GM23338 (cell line): ENCODE data around the gene DNAH11. TPM values are rescaled to one million over a fixed set of nuclear protein-coding genes. Genes with fewer than 3 reads are reported as not detected.

ENCODE experiments used
- ATAC-seq: fragments of 200-7000 bp; cut with Tn5 transposase; 3 replicates; pipeline ENCODE4 v1.9.1; 2020
- DNase-seq: peaks from one replicate; pipeline ENCODE4 v3.0.0-alpha.2; 2015; ENCODE audit warnings: low spot score
- H2AFZ ChIP-seq: fragments of 200-600 bp; sonication (generic); 2 replicates; pipeline ENCODE4 v1.8.0; 2016; ENCODE audit warnings: antibody characterized with exemption, mild to moderate bottlenecking, moderate library complexity
- H3F3A ChIP-seq: fragments of 200-600 bp; sonication (generic); replicated peaks from 2 replicates; pipeline ENCODE4 v1.8.0; 2017; ENCODE audit warnings: antibody characterized with exemption, mixed run types, low read depth
- H3K27ac ChIP-seq: fragments of 200-600 bp; sonication (generic); 2 replicates; pipeline ENCODE4 v1.6.1; 2016; ENCODE audit warnings: low read depth
- H3K27me3 ChIP-seq: fragments of 200-600 bp; sonication (generic); 2 replicates; pipeline ENCODE4 v1.8.0; 2016; ENCODE audit warnings: mild to moderate bottlenecking, mixed run types, moderate library complexity; ENCODE audit not compliant: insufficient read depth
- H3K36me3 ChIP-seq: fragments of 200-600 bp; sonication (generic); 2 replicates; pipeline ENCODE4 v1.8.0; 2016; ENCODE audit warnings: mild to moderate bottlenecking; ENCODE audit not compliant: insufficient read depth
- H3K4me1 ChIP-seq: fragments of 200-600 bp; sonication (generic); 2 replicates; pipeline ENCODE4 v1.8.0; 2016; ENCODE audit warnings: mild to moderate bottlenecking, moderate library complexity; ENCODE audit not compliant: insufficient read depth
- H3K4me2 ChIP-seq: fragments of 200-600 bp; sonication (generic); 2 replicates; pipeline ENCODE4 v1.7.1; 2017; ENCODE audit warnings: mixed run types
- H3K4me3 ChIP-seq: fragments of 200-600 bp; sonication (generic); 2 replicates; pipeline ENCODE4 v1.6.1; 2016; ENCODE audit warnings: mixed run types
- H3K79me2 ChIP-seq: fragments of 200-600 bp; sonication (generic); replicated peaks from 2 replicates; pipeline ENCODE4 v1.8.0; 2017; ENCODE audit warnings: mild to moderate bottlenecking; ENCODE audit not compliant: insufficient read depth
- H3K9me2 ChIP-seq: fragments of 200-600 bp; sonication (generic); 2 replicates; pipeline ENCODE4 v1.8.0; 2017; ENCODE audit not compliant: insufficient read depth
- H4K20me1 ChIP-seq: fragments of 200-600 bp; sonication (generic); replicated peaks from 2 replicates; pipeline ENCODE4 v1.8.0; 2017; ENCODE audit warnings: mild to moderate bottlenecking; ENCODE audit not compliant: insufficient read depth
- H3K27ac Mint-ChIP-seq: 2 replicates; pipeline ENCODE4 v1.8.0; 2020; ENCODE audit warnings: inconsistent platforms, mild to moderate bottlenecking, moderate library complexity, mixed read lengths
- H3K27me3 Mint-ChIP-seq: 3 replicates; pipeline ENCODE4 v1.8.0; 2022; ENCODE audit warnings: low read depth, mild to moderate bottlenecking, moderate library complexity, mixed read lengths, inconsistent platforms; ENCODE audit not compliant: insufficient read depth, poor library complexity
- H3K36me3 Mint-ChIP-seq: 3 replicates; pipeline ENCODE4 v1.8.0; 2021; ENCODE audit warnings: low read depth, mild to moderate bottlenecking, inconsistent platforms, moderate library complexity, mixed read lengths
- H3K4me1 Mint-ChIP-seq: 3 replicates; pipeline ENCODE4 v1.8.0; 2020; ENCODE audit warnings: mild to moderate bottlenecking, inconsistent platforms, mixed read lengths
- H3K4me3 Mint-ChIP-seq: 3 replicates; pipeline ENCODE4 v1.8.0; 2021; ENCODE audit warnings: moderate library complexity, mild to moderate bottlenecking, inconsistent platforms, mixed read lengths
- H3K9me3 Mint-ChIP-seq: 3 replicates; pipeline ENCODE4 v1.8.0; 2020; ENCODE audit warnings: moderate library complexity, mild to moderate bottlenecking, inconsistent platforms, mixed read lengths
- CREB1 ChIP-seq: fragments of 250-450 bp; sonication (Bioruptor Pico); IDR thresholded peaks from 2 replicates; pipeline ENCODE4 v1.5.0; 2020; ENCODE audit warnings: low read depth, mild to moderate bottlenecking, moderate library complexity
- ETS1 ChIP-seq: IDR thresholded peaks from 2 replicates; pipeline ENCODE4 v1.6.1; 2016; ENCODE audit warnings: antibody characterized with exemption
- NANOG ChIP-seq: IDR thresholded peaks from 2 replicates; pipeline ENCODE4 v1.6.1; 2016; ENCODE audit warnings: antibody characterized with exemption, borderline replicate concordance
- REST ChIP-seq: IDR thresholded peaks from one replicate; pipeline ENCODE4 v1.6.1; 2018; ENCODE audit warnings: antibody characterized with exemption; ENCODE audit not compliant: unreplicated experiment
- STAT1 ChIP-seq: IDR thresholded peaks from one replicate; pipeline ENCODE4 v1.6.1; 2016; ENCODE audit warnings: antibody characterized with exemption; ENCODE audit not compliant: unreplicated experiment
- ZNF114 ChIP-seq: fragments of 250-450 bp; sonication (Bioruptor Pico); IDR thresholded peaks from 2 replicates; pipeline ENCODE4 v1.5.0; 2020; ENCODE audit warnings: mild to moderate bottlenecking, moderate library complexity
- ZNF331 ChIP-seq: fragments of 250-450 bp; sonication (Bioruptor Pico); IDR thresholded peaks from 2 replicates; pipeline ENCODE4 v1.5.0; 2020; ENCODE audit warnings: low read depth, mild to moderate bottlenecking, moderate library complexity
- ZNF462 ChIP-seq: fragments of 250-450 bp; sonication (Bioruptor Pico); IDR thresholded peaks from 2 replicates; pipeline ENCODE4 v1.5.0; 2020; ENCODE audit warnings: mild to moderate bottlenecking, moderate library complexity
- polyA plus RNA-seq: library from polyadenylated mRNA; unstranded; fragments of >200 nt; fragmentation: Nextera tagmentation; extraction: Ambion mirVana; gene quantifications from 2 replicates; pipeline ENCODE4 v1.2.1, GENCODE V29; 2016
- total RNA-seq: library from RNA; depleted of rRNA; stranded (reverse); fragments of >200 nt; shearing (Covaris generic); gene quantifications from 2 replicates; pipeline ENCODE4 v1.2.3, GENCODE V29; 2014

The DNAH11 gene
- total and polyA plus RNA-seq, 2 experiments from 2014 or later, result 9.3 TPM

- TF ChIP-seq ZNF462, result no peak
These were observed 359.4 kb downstream of the DNAH11 start (continued) for GRCh38 chr7:21902240-21902639.

GRCh38 chr7:21903020-21903786, 360.4 kb downstream of the DNAH11 start:
- Histone ChIP-seq H4K20me1 (peaks cover 7% of the 10 kb centered on the region; the same call in 1 of the 2 replicates), H3F3A (no peaks in the 10 kb centered on the region), H3K4me3 (no peak overlapping the region), H2AFZ (no peak overlapping the region), H3K9me2 (no peaks in the 10 kb centered on the region), H3K27me3 (no peaks in the 10 kb centered on the region), H3K79me2 (no peaks in the 10 kb centered on the region), H3K4me2 (no peak overlapping the region), H3K27ac (no peak overlapping the region), H3K36me3 (peaks cover 61% of the 10 kb centered on the region), H3K4me1 (no peaks in the 10 kb centered on the region)
- Mint-ChIP-seq H3K9me3 (no peaks in the 10 kb centered on the region; the same call in 1 of the 3 replicates), H3K36me3 (peaks cover 95% of the 10 kb centered on the region), H3K27me3 (no peaks in the 10 kb centered on the region), H3K27ac (no peak overlapping the region), H3K4me1 (peaks cover 8% of the 10 kb centered on the region; the same call in 2 of the 3 replicates), H3K4me3 (no peak overlapping the region)
- ATAC-seq, result no peak
- no peak for DNase-seq
- TF ChIP-seq CREB1 (CRISPR knock-in tag), result no peak
- TF ChIP-seq ZNF114 (CRISPR knock-in tag), result no peak
- no peak for TF ChIP-seq NANOG
- TF ChIP-seq ETS1, result no peak
- no peak for TF ChIP-seq REST
- TF ChIP-seq ZNF331, result no peak
- TF ChIP-seq STAT1, result no peak
